DND-41 (cell line): ENCODE data around the gene SYT3.

Source experiments
- EZH2 ChIP-seq: IDR thresholded peaks from 3 replicates; pipeline ENCODE4 v1.6.1; 2012; ENCODE audit warnings: borderline replicate concordance, low read depth, mild to moderate bottlenecking, moderate library complexity, low read length, inconsistent platforms; ENCODE audit not compliant: severe bottlenecking
- TF ChIP-seq, protein P1 (sequence below): IDR thresholded peaks from 2 replicates; pipeline ENCODE4 v1.5.1; 2012; ENCODE audit warnings: borderline replicate concordance, low read length, moderate library complexity, mild to moderate bottlenecking; ENCODE audit not compliant: poor library complexity, severe bottlenecking; ENCODE audit errors: extremely low read depth

DNA sequence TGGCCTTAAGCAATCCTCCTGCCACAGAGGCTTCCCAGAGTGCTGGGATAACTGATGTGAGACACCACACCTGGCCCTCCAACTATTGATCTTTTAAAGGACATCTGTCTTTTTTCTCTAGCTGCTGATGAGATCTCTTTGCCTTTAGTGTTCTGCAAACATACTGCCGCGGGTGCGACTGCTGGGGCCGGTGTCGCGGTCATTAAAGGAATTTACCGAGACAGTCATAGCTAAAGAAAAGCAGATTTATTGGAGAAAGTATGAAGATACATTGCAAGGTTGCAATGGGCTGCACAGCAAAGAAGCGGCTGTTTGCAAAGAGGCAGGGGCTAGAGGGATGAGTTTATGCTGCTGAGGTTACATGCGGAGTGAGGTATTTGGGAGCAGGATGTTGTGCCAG lies 40.3 kb downstream of the SYT3 start:
- TF ChIP-seq, protein P1, sequence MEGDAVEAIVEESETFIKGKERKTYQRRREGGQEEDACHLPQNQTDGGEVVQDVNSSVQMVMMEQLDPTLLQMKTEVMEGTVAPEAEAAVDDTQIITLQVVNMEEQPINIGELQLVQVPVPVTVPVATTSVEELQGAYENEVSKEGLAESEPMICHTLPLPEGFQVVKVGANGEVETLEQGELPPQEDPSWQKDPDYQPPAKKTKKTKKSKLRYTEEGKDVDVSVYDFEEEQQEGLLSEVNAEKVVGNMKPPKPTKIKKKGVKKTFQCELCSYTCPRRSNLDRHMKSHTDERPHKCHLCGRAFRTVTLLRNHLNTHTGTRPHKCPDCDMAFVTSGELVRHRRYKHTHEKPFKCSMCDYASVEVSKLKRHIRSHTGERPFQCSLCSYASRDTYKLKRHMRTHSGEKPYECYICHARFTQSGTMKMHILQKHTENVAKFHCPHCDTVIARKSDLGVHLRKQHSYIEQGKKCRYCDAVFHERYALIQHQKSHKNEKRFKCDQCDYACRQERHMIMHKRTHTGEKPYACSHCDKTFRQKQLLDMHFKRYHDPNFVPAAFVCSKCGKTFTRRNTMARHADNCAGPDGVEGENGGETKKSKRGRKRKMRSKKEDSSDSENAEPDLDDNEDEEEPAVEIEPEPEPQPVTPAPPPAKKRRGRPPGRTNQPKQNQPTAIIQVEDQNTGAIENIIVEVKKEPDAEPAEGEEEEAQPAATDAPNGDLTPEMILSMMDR, result no peak
- TF ChIP-seq EZH2, result no peak
